GM21619 (cell line): ENCODE results near the gene DEFB112.

ENCODE experiments used
- ATAC-seq: cut with Tn5 transposase; IDR thresholded peaks from one replicate; pipeline ENCODE4 v1.9.1; 2021; ENCODE audit not compliant: unreplicated experiment

The DEFB112 gene

GRCh38 chr6:50003139-50003538 is 46.6 kb downstream of the DEFB112 start:
- no peak for ATAC-seq

GRCh38 chr6:49995278-49995677 is 54.5 kb downstream of the DEFB112 start:
- no peak for ATAC-seq
